Retinal pigment epithelial cell (primary cell): Measurements from ENCODE around the gene GSTM3.
"Not testable (repeated sequence)": the region's sequence is repeated elsewhere in the genome, so short reads cannot be mapped to it uniquely, and the experiment has no call there.

Experiments used
- DNase-seq: peaks from one replicate; pipeline ENCODE4 v3.0.0-alpha.2; 2010; ENCODE audit warnings: low read depth
- H3K4me3 ChIP-seq: 2 replicates; pipeline ENCODE4 v1.5.1; 2011; ENCODE audit warnings: mild to moderate bottlenecking, low read length, control low read depth, moderate library complexity
- CTCF ChIP-seq: conservative IDR thresholded peaks from 2 replicates; pipeline ENCODE4 v1.5.1; 2011; ENCODE audit warnings: low read depth, low read length, control low read depth, inconsistent platforms

The GSTM3 gene

GRCh38 chr1:109769330-109770078 is 28.7 kb upstream of the GSTM3 start:
- no peak for TF ChIP-seq CTCF
- no peak for DNase-seq

GRCh38 chr1:109768820-109769219 is 28.0 kb upstream of the GSTM3 start:
- TF ChIP-seq CTCF: no peak
- DNase-seq: no peak
- H3K4me3 ChIP-seq: no peak overlapping the region

More at GRCh38 chr1:109769330-109770078, 28.7 kb upstream of the GSTM3 start:
- H3K4me3 ChIP-seq: no peak overlapping the region

- DNase-seq: no peak
- no peak for TF ChIP-seq CTCF
Observed at GRCh38 chr1:109768335-109768650, 27.5 kb upstream of the GSTM3 start.

GRCh38 chr1:109767637-109768334 is 26.9 kb upstream of the GSTM3 start:
- DNase-seq: no peak

More at GRCh38 chr1:109768335-109768650, 27.5 kb upstream of the GSTM3 start:
- H3K4me3 ChIP-seq: no peak overlapping the region

GRCh38 chr1:109766991-109767636 is 26.3 kb upstream of the GSTM3 start:
- not testable (repeated sequence) for DNase-seq, H3K4me3 ChIP-seq

More at GRCh38 chr1:109767637-109768334, 26.9 kb upstream of the GSTM3 start:
- no peak overlapping the region for H3K4me3 ChIP-seq
- no peak for TF ChIP-seq CTCF

- no peak for TF ChIP-seq CTCF
- DNase-seq: no peak
- no peak overlapping the region for H3K4me3 ChIP-seq
Observed at GRCh38 chr1:109765896-109766615, 25.2 kb upstream of the GSTM3 start.

GRCh38 chr1:109765483-109765815 is 24.6 kb upstream of the GSTM3 start:
- TF ChIP-seq CTCF: no peak
- H3K4me3 ChIP-seq: no peak overlapping the region
- no peak for DNase-seq
